Pancreas (tissue), 10 donors: ENCODE data around the gene TUBA4A. TPM values are rescaled to one million over a fixed set of nuclear protein-coding genes. Genes with fewer than 3 reads are reported as not detected.
A peak's percentile ranks its signal among the peaks of the same experiment; 100 is the strongest.

Experiments
- ATAC-seq, 4 donors: fragments of 200-7000 bp; cut with Tn5 transposase; one replicate each; pipeline versions ENCODE4 v1.8.0 to v1.9.1; 2020; ENCODE audit warnings: mild to moderate bottlenecking in 4 of 4, moderate library complexity in 4 of 4
- DNase-seq, 6 donors: peaks; one replicate each; pipeline ENCODE4 v3.0.0-alpha.2; 2020
- FAIRE-seq: peaks from 2 replicates; lab custom pipeline; 2012; peaks lifted over from hg19 to GRCh38; lab: Jason Lieb, UNC
- H3K27ac ChIP-seq, 4 donors: fragments of 200-600 bp; sonication (generic); 1 replicate in 3 of 4; 2 replicates in 1 of 4; pipeline versions ENCODE4 v1.5.0 to v1.8.0; 2020
- H3K27me3 ChIP-seq, 4 donors: fragments of 200-600 bp; one replicate each; pipeline ENCODE4 v1.8.0; 2021
- H3K36me3 ChIP-seq, 3 donors: fragments of 200-600 bp; sonication (generic) in 1 of 3; one replicate each; pipeline versions ENCODE4 v1.5.0 to v1.8.0; 2020 to 2021
- H3K4me1 ChIP-seq, 3 donors: fragments of 200-600 bp; one replicate each; pipeline ENCODE4 v1.8.0; 2021
- H3K4me3 ChIP-seq, 4 donors: fragments of 200-600 bp; sonication (generic) in 2 of 4; one replicate each; pipeline versions ENCODE4 v1.5.0 to v1.8.0; 2020 to 2021
- H3K9me3 ChIP-seq, 4 donors: fragments of 200-600 bp; one replicate each; pipeline ENCODE4 v1.8.0; 2021
- WGBS, 2 donors: extraction: QIAGEN DNeasy Blood & Tissue Kit; methylation state at CpG; one replicate each; pipeline ENCODE4 v1.1.7; 2013; 5-methylcytosine and 5-hydroxymethylcytosine counted together
- intact Hi-C, 3 donors: fragments of 100-400 bp; cut with DNase I; formaldehyde crosslinking; loops; one replicate each; pipeline versions ENCODE4 v1.11.1 to v1.14.2; 2022
- polyA plus RNA-seq, 2 donors: library from polyadenylated mRNA; stranded (reverse); fragments of 200-250 nt; gene quantifications; one replicate each; pipeline ENCODE4 v1.2.3, GENCODE V29; 2013
- total RNA-seq, 6 donors: library from RNA; stranded (reverse); fragmentation: NEBNext Ultra II Directional in 4 of 6; extraction: Animal tissue kit (Norgen Biotek cat#: 25700) in 4 of 6; gene quantifications; one replicate each; pipeline versions ENCODE4 v1.2.1 to v1.2.4, GENCODE V29; 2021 to 2023
- TF ChIP-seq, protein P1 (sequence below), 4 donors: fragments of 200-600 bp; sonication (generic) in 3 of 4; IDR thresholded peaks; one replicate each; pipeline versions ENCODE4 v1.5.0 to v1.8.0; 2021; ENCODE audit warnings: antibody characterized with exemption in 4 of 4
- donor health status: healthy with polysubstance abuse.
- donor health status: DM: no; HTN: no; CAD: no; lungs with moderate emphysema.
- donor health status: DM: no; HTN: no; CAD: no.
- donor health status: control.
- donor health status: control.
- donor health status: Bipolar disorder and iron deficiency.
- donor health status: DM: yes; HTN: yes; CAD: no.
- donor health status: DM: no; HTN: no; CAD: no.
- donor health status: DM: no; HTN: no; CAD: no.
- donor health status: DM: yes; HTN: yes; CAD: no.

The TUBA4A gene
- total and polyA plus RNA-seq, 8 donors: 12.2 to 51.5 (median 14.7) TPM

- FAIRE-seq (no peak), ATAC-seq (peak; percentile 90 to 97 (median 95)), DNase-seq (peak; percentile 79 to 98 (median 94))
- no peaks in the 10 kb centered on the region for H3K36me3 ChIP-seq
- TF ChIP-seq, protein P1, sequence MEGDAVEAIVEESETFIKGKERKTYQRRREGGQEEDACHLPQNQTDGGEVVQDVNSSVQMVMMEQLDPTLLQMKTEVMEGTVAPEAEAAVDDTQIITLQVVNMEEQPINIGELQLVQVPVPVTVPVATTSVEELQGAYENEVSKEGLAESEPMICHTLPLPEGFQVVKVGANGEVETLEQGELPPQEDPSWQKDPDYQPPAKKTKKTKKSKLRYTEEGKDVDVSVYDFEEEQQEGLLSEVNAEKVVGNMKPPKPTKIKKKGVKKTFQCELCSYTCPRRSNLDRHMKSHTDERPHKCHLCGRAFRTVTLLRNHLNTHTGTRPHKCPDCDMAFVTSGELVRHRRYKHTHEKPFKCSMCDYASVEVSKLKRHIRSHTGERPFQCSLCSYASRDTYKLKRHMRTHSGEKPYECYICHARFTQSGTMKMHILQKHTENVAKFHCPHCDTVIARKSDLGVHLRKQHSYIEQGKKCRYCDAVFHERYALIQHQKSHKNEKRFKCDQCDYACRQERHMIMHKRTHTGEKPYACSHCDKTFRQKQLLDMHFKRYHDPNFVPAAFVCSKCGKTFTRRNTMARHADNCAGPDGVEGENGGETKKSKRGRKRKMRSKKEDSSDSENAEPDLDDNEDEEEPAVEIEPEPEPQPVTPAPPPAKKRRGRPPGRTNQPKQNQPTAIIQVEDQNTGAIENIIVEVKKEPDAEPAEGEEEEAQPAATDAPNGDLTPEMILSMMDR (IDR thresholded peaks at IDR 0.05): peak; percentile 97 to 100 (median 98)
- H3K9me3 ChIP-seq: no peaks in the 10 kb centered on the region
- H3K4me1 ChIP-seq: no peaks in the 10 kb centered on the region
- H3K4me3 ChIP-seq: peak overlapping the region; percentile 23 to 51 (median 39)
- intact Hi-C loops: loop anchor here in 2 of 3 donors (5.0 to 10.0 kb wide), 2 partner anchors 122 to 240 kb away; partner anchors contain the start of gene SLC23A3 (in 2 of the 2)
- H3K27ac ChIP-seq: peak overlapping the region; percentile 35 to 54 (median 43)
- H3K27me3 ChIP-seq: no peaks in the 10 kb centered on the region
- WGBS, 2 donors: 12 to 17% methylated on average over 41 to 67 of the region's 67 CpGs
Observed at GRCh38 chr2:219294356-219295351, 40.9 kb upstream of the TUBA4A start.

DNA sequence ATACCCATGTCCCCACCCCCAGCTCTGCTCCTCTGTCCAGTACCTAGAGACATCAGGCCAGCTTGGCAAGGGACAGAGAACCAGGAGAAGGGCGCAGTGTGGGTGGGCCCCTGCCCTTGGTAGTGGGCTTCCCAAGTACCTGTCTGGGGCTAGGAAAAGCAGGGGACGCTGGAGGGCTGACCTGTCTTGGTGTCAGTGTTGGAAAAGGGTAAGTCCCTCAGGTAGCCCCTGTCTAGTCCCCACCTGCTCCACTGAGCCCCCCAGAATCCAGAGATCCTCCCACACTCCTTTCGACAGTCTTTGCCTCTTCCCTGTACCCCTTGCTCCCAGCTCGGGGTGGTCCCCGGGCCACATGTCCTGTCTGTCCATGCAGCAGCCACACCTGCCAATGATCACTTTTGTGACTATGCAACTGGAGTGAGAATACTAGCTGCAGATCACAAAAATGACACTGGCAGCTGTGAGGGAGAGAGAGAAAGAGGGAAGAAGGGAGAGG is 40.1 kb upstream of the TUBA4A start:
- Histone ChIP-seq H3K27me3 (no peaks in the 10 kb centered on the region), H3K9me3 (no peaks in the 10 kb centered on the region), H3K4me1 (no peaks in the 10 kb centered on the region), H3K4me3 (no peak overlapping the region), H3K27ac (no peak overlapping the region), H3K36me3 (no peaks in the 10 kb centered on the region)
- DNase-seq (no peak), FAIRE-seq (no peak), ATAC-seq (no peak)
- WGBS, 2 donors: 79 to 90% methylated on average over 5 of the region's 5 CpGs
- TF ChIP-seq, protein P1 (IDR thresholded peaks at IDR 0.05): no peak
- intact Hi-C loops: loop anchor here in 2 of 3 donors (5.0 to 10.0 kb wide), 2 partner anchors 121 to 239 kb away; partner anchors contain the start of gene SLC23A3 (in 1 of the 2)

GRCh38 chr2:219292616-219293015 is 38.9 kb upstream of the TUBA4A start:
- no peaks in the 10 kb centered on the region for H3K9me3 ChIP-seq
- no peaks in the 10 kb centered on the region for H3K27me3 ChIP-seq
- no peak overlapping the region for H3K4me3 ChIP-seq
- intact Hi-C loops: loop anchor here in 2 of 3 donors (5.0 to 10.0 kb wide), 2 partner anchors 120 to 238 kb away; partner anchors contain the start of gene SLC23A3 (in 1 of the 2)
- TF ChIP-seq, protein P1 (IDR thresholded peaks at IDR 0.05): no peak
- WGBS, 2 donors: 81 to 88% methylated on average over 9 of the region's 9 CpGs
- H3K4me1 ChIP-seq: no peaks in the 10 kb centered on the region
- no peak overlapping the region for H3K27ac ChIP-seq
- FAIRE-seq: no peak
- no peak for DNase-seq
- no peaks in the 10 kb centered on the region for H3K36me3 ChIP-seq
- ATAC-seq: no peak

GRCh38 chr2:219291910-219292490 is 38.3 kb upstream of the TUBA4A start:
- no peak for DNase-seq
- Histone ChIP-seq H3K27me3 (no peaks in the 10 kb centered on the region), H3K9me3 (no peaks in the 10 kb centered on the region), H3K4me3 (no peak overlapping the region), H3K4me1 (no peaks in the 10 kb centered on the region), H3K27ac (no peak overlapping the region), H3K36me3 (no peaks in the 10 kb centered on the region)
- intact Hi-C loops: loop anchor here in 2 of 3 donors (5.0 to 10.0 kb wide), 2 partner anchors 120 to 237 kb away; partner anchors contain the start of gene SLC23A3 (in 1 of the 2)
- FAIRE-seq: no peak
- TF ChIP-seq, protein P1 (IDR thresholded peaks at IDR 0.05): no peak
- WGBS, 2 donors: 53 to 61% methylated on average over 4 of the region's 4 CpGs
- ATAC-seq: no peak
